Measurements from ENCODE around the gene PCDH18.

The PCDH18 gene, protein sequence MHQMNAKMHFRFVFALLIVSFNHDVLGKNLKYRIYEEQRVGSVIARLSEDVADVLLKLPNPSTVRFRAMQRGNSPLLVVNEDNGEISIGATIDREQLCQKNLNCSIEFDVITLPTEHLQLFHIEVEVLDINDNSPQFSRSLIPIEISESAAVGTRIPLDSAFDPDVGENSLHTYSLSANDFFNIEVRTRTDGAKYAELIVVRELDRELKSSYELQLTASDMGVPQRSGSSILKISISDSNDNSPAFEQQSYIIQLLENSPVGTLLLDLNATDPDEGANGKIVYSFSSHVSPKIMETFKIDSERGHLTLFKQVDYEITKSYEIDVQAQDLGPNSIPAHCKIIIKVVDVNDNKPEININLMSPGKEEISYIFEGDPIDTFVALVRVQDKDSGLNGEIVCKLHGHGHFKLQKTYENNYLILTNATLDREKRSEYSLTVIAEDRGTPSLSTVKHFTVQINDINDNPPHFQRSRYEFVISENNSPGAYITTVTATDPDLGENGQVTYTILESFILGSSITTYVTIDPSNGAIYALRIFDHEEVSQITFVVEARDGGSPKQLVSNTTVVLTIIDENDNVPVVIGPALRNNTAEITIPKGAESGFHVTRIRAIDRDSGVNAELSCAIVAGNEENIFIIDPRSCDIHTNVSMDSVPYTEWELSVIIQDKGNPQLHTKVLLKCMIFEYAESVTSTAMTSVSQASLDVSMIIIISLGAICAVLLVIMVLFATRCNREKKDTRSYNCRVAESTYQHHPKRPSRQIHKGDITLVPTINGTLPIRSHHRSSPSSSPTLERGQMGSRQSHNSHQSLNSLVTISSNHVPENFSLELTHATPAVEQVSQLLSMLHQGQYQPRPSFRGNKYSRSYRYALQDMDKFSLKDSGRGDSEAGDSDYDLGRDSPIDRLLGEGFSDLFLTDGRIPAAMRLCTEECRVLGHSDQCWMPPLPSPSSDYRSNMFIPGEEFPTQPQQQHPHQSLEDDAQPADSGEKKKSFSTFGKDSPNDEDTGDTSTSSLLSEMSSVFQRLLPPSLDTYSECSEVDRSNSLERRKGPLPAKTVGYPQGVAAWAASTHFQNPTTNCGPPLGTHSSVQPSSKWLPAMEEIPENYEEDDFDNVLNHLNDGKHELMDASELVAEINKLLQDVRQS

GRCh38 chr4:137531986-137532868 is at the start of gene PCDH18:
Gene PCDH18 (minus strand): TSS chr4:137532494. CDS start chr4:137532088, 406 bp downstream.
- DNase-seq (ENCODE audit: low read depth) = peak; percentile 71
- TF ChIP-seq CTCF (IDR thresholded peaks at IDR 0.05; ENCODE audit: insufficient read depth, low read depth, low read length, missing control alignments) = no peak
- peak within 1 kb of the TSS; percentile 57 for H3K4me3 ChIP-seq (ENCODE audit: low read length)

GRCh38 chr4:137576446-137576845 is 44.2 kb upstream of the PCDH18 start:
- H3K4me3 ChIP-seq (ENCODE audit: low read length) = no peak overlapping the region
- no peak for DNase-seq (ENCODE audit: low read depth)
- TF ChIP-seq CTCF (IDR thresholded peaks at IDR 0.05; ENCODE audit: insufficient read depth, low read depth, low read length, missing control alignments) = no peak

GRCh38 chr4:137572647-137573046 is 40.4 kb upstream of the PCDH18 start:
- DNase-seq (ENCODE audit: low read depth) = peak; percentile 3
- TF ChIP-seq CTCF (IDR thresholded peaks at IDR 0.05; ENCODE audit: insufficient read depth, low read depth, low read length, missing control alignments) = no peak

DNA sequence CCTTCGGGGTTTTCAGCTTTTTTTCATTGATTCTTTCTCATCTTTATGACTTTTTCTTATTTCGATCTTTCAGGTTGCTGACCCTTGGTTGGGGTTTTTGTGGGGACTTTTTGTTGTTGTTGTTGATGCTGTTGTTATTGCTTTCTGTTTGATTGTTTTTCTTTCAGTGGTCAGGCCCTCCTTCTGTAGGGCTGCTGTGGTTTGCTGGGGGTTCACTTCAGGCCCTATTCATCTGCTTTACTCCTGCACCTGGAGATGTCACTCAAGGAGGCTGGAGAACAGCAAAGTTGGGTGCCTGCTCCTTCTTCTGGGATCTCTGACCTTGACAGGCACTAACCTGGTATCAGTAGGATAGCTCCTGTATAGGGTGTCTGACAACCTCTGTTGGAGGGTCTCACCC is 39.9 kb upstream of the PCDH18 start:
- no peak for TF ChIP-seq CTCF (IDR thresholded peaks at IDR 0.05; ENCODE audit: insufficient read depth, low read depth, low read length, missing control alignments)
- H3K4me3 ChIP-seq (ENCODE audit: low read length) = no peak overlapping the region
- no peak for DNase-seq (ENCODE audit: low read depth)

More at GRCh38 chr4:137572647-137573046, 40.4 kb upstream of the PCDH18 start:
- no peak overlapping the region for H3K4me3 ChIP-seq (ENCODE audit: low read length)

GRCh38 chr4:137559801-137560200 is 27.5 kb upstream of the PCDH18 start:
- TF ChIP-seq CTCF (IDR thresholded peaks at IDR 0.05; ENCODE audit: insufficient read depth, low read depth, low read length, missing control alignments) = no peak
- no peak overlapping the region for H3K4me3 ChIP-seq (ENCODE audit: low read length)
- DNase-seq (ENCODE audit: low read depth) = no peak

DNA sequence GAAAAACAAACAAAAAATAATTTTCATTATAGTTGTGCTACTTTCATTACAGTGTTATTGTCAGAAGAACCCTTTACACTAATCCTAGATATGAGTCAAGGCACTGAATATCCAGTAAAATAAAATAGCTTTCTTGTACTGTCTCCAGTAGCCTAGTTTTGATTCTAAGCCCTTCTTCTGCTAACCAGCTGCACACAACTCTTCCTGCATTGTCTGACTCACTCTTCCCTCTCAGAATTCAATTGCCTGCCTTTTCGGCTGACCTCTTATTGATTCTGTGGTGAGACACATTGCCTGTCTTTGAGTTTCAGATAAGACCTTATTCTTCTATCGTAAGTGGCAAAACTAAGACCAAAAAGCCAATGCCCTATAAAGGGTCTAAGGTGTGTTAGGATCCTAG is 26.7 kb upstream of the PCDH18 start:
- H3K4me3 ChIP-seq (ENCODE audit: low read length) = no peak overlapping the region
- DNase-seq (ENCODE audit: low read depth) = peak; percentile 39
- TF ChIP-seq CTCF (IDR thresholded peaks at IDR 0.05; ENCODE audit: insufficient read depth, low read depth, low read length, missing control alignments) = no peak

Data from epithelial cell of esophagus (primary cell).